AG08396 (cell line): ENCODE data around the gene ZNF865.

Source experiments
- DNase-seq: peaks from one replicate; pipeline ENCODE4 v3.0.0; 2012; ENCODE audit warnings: low spot score, mixed read lengths

Gene ZNF865

GRCh38 chr19:55605207-55605636 lies 225 bp upstream of the ZNF865 start:
- DNase-seq, result peak; percentile 99

- DNase-seq, result no peak
Observed at GRCh38 chr19:55606471-55606787, 982 bp downstream of the ZNF865 start.

GRCh38 chr19:55606817-55607216 lies 1.4 kb downstream of the ZNF865 start:
- no peak for DNase-seq

GRCh38 chr19:55609326-55609725 lies 3.9 kb downstream of the ZNF865 start:
- DNase-seq, result no peak

- DNase-seq, result no peak
Observed at GRCh38 chr19:55611300-55611982, 6.0 kb downstream of the ZNF865 start.

- DNase-seq, result no peak
Observed at GRCh38 chr19:55611983-55612645, 6.7 kb downstream of the ZNF865 start.

- DNase-seq, result no peak
Observed at GRCh38 chr19:55613396-55613795, 7.9 kb downstream of the ZNF865 start.

- DNase-seq, result no peak
Observed at GRCh38 chr19:55613930-55614710, 8.7 kb downstream of the ZNF865 start.

GRCh38 chr19:55614711-55615542 lies 9.5 kb downstream of the ZNF865 start:
- no peak for DNase-seq

- no peak for DNase-seq
Observed at GRCh38 chr19:55615543-55616394, 10.3 kb downstream of the ZNF865 start.

- no peak for DNase-seq
Observed at GRCh38 chr19:55616395-55616875, 11.0 kb downstream of the ZNF865 start.

- no peak for DNase-seq
Observed at GRCh38 chr19:55617426-55617825, 12.0 kb downstream of the ZNF865 start.

GRCh38 chr19:55618426-55618825 lies 13.0 kb downstream of the ZNF865 start:
- no peak for DNase-seq

GRCh38 chr19:55619286-55619685 lies 13.8 kb downstream of the ZNF865 start:
- DNase-seq, result peak; percentile 63

- DNase-seq, result no peak
Observed at GRCh38 chr19:55620410-55621204, 15.2 kb downstream of the ZNF865 start.

- DNase-seq, result no peak
Observed at GRCh38 chr19:55621205-55621672, 15.8 kb downstream of the ZNF865 start.

- DNase-seq, result no peak
Observed at GRCh38 chr19:55621673-55622231, 16.3 kb downstream of the ZNF865 start.

- no peak for DNase-seq
Observed at GRCh38 chr19:55622242-55622969, 17.0 kb downstream of the ZNF865 start.

GRCh38 chr19:55623130-55623529 lies 17.7 kb downstream of the ZNF865 start:
- no peak for DNase-seq
